Measurements from ENCODE around the gene CDH23.

The CDH23 gene

GRCh38 chr10:71731791-71732190 lies 335.1 kb downstream of the CDH23 start:
- H3K27ac ChIP-seq = no peak overlapping the region
- TF ChIP-seq CTCF (IDR thresholded peaks at IDR 0.05) (no peak), ZFX (IDR thresholded peaks at IDR 0.05; ENCODE audit: borderline replicate concordance) (no peak)

DNA sequence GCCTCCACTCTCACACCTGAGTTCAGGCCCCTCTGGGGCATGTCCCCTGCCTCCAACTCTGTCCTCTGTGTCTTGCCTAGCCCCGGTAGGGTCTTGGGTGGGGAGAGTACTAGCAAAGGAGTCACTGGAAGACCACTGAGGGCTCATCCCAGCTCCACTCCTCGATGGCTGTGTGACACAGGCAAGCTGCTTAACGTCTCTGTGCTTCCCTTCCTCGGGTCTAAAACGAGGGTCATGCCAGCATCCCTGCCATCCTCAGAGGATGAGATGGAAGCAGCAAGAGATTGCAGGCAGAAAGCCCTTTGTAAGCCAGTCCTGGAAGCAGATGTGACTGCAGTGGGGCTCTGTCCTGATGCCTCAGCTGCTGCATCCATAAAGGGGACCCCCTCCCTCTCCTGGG lies 338.1 kb downstream of the CDH23 start:
- TF ChIP-seq ZFX (IDR thresholded peaks at IDR 0.05; ENCODE audit: borderline replicate concordance) (no peak), CTCF (IDR thresholded peaks at IDR 0.05) (no peak)
- H3K27ac ChIP-seq = no peak overlapping the region

DNA sequence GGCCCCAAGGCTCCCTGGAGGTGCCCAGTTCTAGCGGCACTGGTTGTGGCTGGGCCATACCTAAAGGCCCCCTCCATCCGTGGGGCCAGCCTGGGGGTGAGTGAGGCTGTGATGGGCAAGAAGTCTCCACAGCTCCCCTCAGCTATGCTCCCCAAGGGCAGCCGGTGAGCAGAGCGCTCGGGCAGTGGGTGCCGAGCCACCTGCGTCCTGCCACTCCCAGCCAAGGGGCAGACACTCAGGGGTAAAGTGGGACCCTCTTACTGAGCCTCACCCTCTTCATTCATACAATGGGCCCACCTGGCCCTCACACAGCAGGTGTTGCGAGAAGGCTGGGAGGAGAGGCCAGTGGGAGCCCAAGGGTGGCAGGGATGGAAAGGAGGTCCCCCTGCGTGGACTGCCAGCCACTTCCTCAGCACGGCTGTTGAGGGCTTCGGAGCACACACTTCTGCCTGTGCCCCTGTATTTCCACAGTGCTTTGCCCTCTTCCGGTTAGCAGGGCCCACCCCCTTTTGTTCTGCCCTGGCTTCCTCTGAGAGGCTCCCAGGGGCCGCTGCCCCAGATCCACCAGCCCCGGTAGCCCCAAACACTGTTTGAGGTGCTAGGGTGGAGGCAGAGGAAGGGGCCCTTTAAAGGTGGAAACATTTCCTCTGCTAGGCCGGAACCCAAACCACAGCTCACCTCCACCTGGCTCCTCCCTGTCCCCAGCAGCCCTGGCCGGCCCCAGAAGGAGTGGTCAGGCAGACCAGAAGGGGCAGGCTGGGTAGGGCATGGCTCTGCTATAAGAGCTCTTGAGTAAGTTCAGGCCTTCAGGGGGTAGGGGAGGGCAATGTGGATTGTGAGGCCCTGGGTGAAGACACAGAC lies 339.2 kb downstream of the CDH23 start:
- H3K27ac ChIP-seq = no peak overlapping the region
- no peak for TF ChIP-seq CTCF (IDR thresholded peaks at IDR 0.05)
- no peak for TF ChIP-seq ZFX (IDR thresholded peaks at IDR 0.05; ENCODE audit: borderline replicate concordance)

DNA sequence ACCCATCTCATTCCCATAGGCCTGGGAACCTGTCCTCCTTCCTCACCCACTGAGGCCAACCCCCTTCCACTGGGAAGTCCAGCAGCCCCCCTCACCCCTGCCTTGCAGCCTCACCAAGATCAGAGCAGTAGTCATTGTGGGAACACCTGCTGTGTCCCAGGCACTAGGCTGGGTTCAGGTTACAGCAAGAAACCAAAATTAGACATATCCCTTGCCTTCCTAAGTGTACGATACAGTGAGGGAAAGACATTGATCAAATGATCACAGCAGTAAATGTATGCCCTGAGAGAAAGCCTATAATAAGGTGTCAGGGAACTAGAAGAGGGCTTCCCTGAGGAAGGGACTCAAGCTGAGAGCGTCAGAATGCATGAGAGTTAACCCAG lies 339.8 kb downstream of the CDH23 start:
- no peak for TF ChIP-seq CTCF (IDR thresholded peaks at IDR 0.05)
- no peak for TF ChIP-seq ZFX (IDR thresholded peaks at IDR 0.05; ENCODE audit: borderline replicate concordance)
- H3K27ac ChIP-seq = no peak overlapping the region

DNA sequence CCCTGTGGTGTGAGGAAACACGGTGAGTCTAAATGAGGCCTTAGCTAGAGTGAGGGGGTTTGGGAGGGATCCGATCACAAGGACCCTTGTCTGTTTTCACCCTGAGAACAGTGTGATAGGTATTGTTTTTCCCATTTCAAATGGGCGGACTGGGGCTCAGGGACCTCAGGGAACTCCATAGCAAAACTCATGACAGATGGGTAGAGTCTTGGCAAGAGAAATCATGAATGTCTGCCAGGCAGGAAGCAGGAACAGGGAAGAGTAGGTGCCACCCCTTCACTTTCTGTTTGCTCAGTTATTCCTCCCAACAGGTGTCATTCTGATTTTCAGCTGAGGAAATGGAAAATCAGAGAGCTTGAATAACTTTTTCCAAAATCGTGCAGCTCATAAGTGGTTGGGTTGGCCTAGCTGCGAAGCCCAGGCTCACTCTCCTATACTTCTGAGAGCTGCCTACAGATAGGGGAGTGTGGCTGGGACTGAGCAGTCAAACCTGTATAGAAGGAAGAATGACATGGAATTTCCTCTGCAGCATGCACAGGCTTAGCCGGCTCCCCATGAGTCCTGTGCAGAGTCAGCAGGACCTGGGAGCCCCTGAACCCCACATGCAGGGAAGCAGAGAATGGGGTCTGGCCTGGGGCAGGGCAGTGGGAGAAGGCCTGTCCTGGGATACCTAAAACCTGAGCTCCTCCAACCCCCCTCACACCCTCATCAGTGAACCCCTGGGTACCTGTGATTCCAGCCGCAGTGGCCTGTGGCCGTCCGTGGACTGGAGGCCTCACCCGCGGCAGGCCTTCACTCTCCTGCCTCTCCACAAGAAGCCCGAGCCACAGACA lies 340.5 kb downstream of the CDH23 start:
- H3K27ac ChIP-seq = no peak overlapping the region
- no peak for TF ChIP-seq ZFX (IDR thresholded peaks at IDR 0.05; ENCODE audit: borderline replicate concordance)
- no peak for TF ChIP-seq CTCF (IDR thresholded peaks at IDR 0.05)

DNA sequence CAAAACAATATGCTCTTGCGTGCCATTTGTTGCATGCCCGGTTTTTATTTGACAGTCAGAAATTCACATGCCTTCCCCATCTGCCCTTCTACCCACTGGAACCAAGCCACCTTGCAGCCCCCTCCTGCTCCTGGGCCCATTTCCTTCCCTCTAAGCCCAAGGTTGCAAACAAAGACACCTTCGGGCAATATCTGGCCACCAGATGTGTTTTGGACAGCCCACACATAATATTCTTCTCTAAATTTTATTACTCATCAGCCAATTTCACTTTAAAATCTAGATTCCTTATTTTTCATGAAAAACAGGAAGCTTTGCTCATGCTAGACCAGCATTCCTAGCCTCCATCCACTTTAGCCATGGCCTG lies 341.1 kb downstream of the CDH23 start:
- H3K27ac ChIP-seq = no peak overlapping the region
- TF ChIP-seq ZFX (IDR thresholded peaks at IDR 0.05; ENCODE audit: borderline replicate concordance) = no peak
- TF ChIP-seq CTCF (IDR thresholded peaks at IDR 0.05) = no peak

Data from 22Rv1 (cell line).